GM12878 (cell line): ENCODE data around the gene ERICH4. TPM values are rescaled to one million over a fixed set of nuclear protein-coding genes. Genes with fewer than 3 reads are reported as not detected.

Source experiments
- ATAC-seq: fragments of 200-7000 bp; cut with Tn5 transposase; 3 replicates; pipeline ENCODE4 v1.9.1; 2020; ENCODE audit warnings: mild to moderate bottlenecking, moderate library complexity
- BruUV-seq: library from RNA; stranded (reverse); fragments of 400-500 nt; replicated peaks from 2 replicates; lab custom pipeline; 2021; lab: Mats Ljungman, UMichigan
- CTCF ChIA-PET: fragments of 300-600 bp; sonication (Branson Sonifier 250); formaldehyde crosslinking; extraction: SDS; loops from one replicate; lab custom pipeline; 2021; ENCODE audit warnings: inconsistent platforms; lab: Yijun Ruan, JAX
- POLR2A ChIA-PET: fragments of 350-600 bp; formaldehyde crosslinking; extraction: SDS; loops from one replicate; lab custom pipeline; 2021; ENCODE audit warnings: inconsistent platforms; lab: Charles Lee
- RAD21 ChIA-PET: fragments of 300-600 bp; sonication (Branson Sonifier 250); formaldehyde crosslinking; loops from one replicate; lab custom pipeline; 2023; ENCODE audit warnings: antibody characterized with exemption; ENCODE audit not compliant: unreplicated experiment; lab: Charles Lee
- SMC1A ChIA-PET: fragments of 300-600 bp; sonication (Branson Sonifier 250); formaldehyde crosslinking; loops from one replicate; lab custom pipeline; 2023; ENCODE audit not compliant: unreplicated experiment, uncharacterized antibody; lab: Charles Lee
- DNase-seq: peaks from one replicate; pipeline ENCODE4 v3.0.0-alpha.2; 2011; ENCODE audit warnings: low read depth, low spot score
- FAIRE-seq: peaks from 3 replicates; lab custom pipeline; 2011; peaks lifted over from hg19 to GRCh38; lab: Jason Lieb, UNC
- H2AFZ ChIP-seq: 2 replicates; pipeline ENCODE4 v1.6.0; 2011; ENCODE audit warnings: low read depth, low read length, control low read depth; ENCODE audit not compliant: control insufficient read depth
- H3K27ac ChIP-seq: 2 replicates; pipeline ENCODE4 v1.5.1; 2011; ENCODE audit warnings: control low read depth; ENCODE audit not compliant: control insufficient read depth, insufficient read depth
- H3K27me3 ChIP-seq, 2 experiments: replicated peaks in 1 of 2; 2 replicates each; pipeline versions ENCODE4 v1.6.0 to v1.6.1; 2011; ENCODE audit warnings: low read length in 1 of 2; ENCODE audit not compliant: control insufficient read depth in 2 of 2, insufficient read depth in 2 of 2
- H3K36me3 ChIP-seq, 2 experiments: 2 replicates each; pipeline ENCODE4 v1.5.1; 2011; ENCODE audit warnings: low read length in 1 of 2; ENCODE audit not compliant: control insufficient read depth in 2 of 2, insufficient read depth in 2 of 2
- H3K4me1 ChIP-seq: 2 replicates; pipeline ENCODE4 v1.6.1; 2011; ENCODE audit warnings: mild to moderate bottlenecking, low read length, moderate library complexity, mixed read lengths; ENCODE audit not compliant: control insufficient read depth, insufficient read depth
- H3K4me2 ChIP-seq: 2 replicates; pipeline ENCODE4 v1.6.0; 2011; ENCODE audit warnings: control low read depth; ENCODE audit not compliant: control insufficient read depth, insufficient read depth
- H3K4me3 ChIP-seq: fragments of 200-600 bp; sonication (generic); 2 replicates; pipeline ENCODE4 v1.5.1; 2016
- H3K79me2 ChIP-seq: 2 replicates; pipeline ENCODE4 v1.6.0; 2011; ENCODE audit warnings: low read length; ENCODE audit not compliant: control insufficient read depth, insufficient read depth
- H3K9ac ChIP-seq: 2 replicates; pipeline ENCODE4 v1.8.0; 2011; ENCODE audit warnings: low read length, control low read depth, mixed read lengths; ENCODE audit not compliant: control insufficient read depth, insufficient read depth
- H3K9me3 ChIP-seq: replicated peaks from 3 replicates; pipeline ENCODE4 v1.5.1; 2011; ENCODE audit warnings: mild to moderate bottlenecking, low read length; ENCODE audit not compliant: control insufficient read depth, insufficient read depth
- H4K20me1 ChIP-seq: 2 replicates; pipeline ENCODE4 v1.6.0; 2011; ENCODE audit not compliant: control insufficient read depth, insufficient read depth
- FOXM1 ChIP-seq: IDR thresholded peaks from 2 replicates; pipeline ENCODE4 v1.6.1; 2012; ENCODE audit warnings: low read depth, mild to moderate bottlenecking, inconsistent platforms, low read length, moderate library complexity
- MEF2B ChIP-seq: fragments of 450-650 bp; IDR thresholded peaks from 2 replicates; pipeline ENCODE4 v1.6.1; 2018; ENCODE audit warnings: mild to moderate bottlenecking, moderate library complexity; ENCODE audit not compliant: partially characterized antibody, poor library complexity, severe bottlenecking
- NRF1 ChIP-seq: conservative IDR thresholded peaks from 2 replicates; pipeline ENCODE4 v1.6.1; 2011; ENCODE audit warnings: mild to moderate bottlenecking, low read depth, low read length, improper control_type of control experiment
- PAX5 ChIP-seq: IDR thresholded peaks from 2 replicates; pipeline ENCODE4 v1.6.1; 2011; ENCODE audit warnings: low read depth, low read length, borderline replicate concordance
- PAX8 ChIP-seq: fragments of 450-650 bp; IDR thresholded peaks from 2 replicates; pipeline ENCODE4 v1.6.1; 2017; ENCODE audit warnings: mild to moderate bottlenecking, moderate library complexity
- WGBS: methylation state at CpG from one replicate; pipeline ENCODE4 v1.1.6; 2016; ENCODE audit warnings: low lambda C conversion rate; ENCODE audit not compliant: insufficient replicate concordance, insufficient coverage; ENCODE audit errors: missing lambda C conversion rate; 5-methylcytosine and 5-hydroxymethylcytosine counted together
- in situ Hi-C: fragments of 300-500 bp; cut with MboI; formaldehyde crosslinking; loops from 9 replicates; pipeline ENCODE4 v1.14.3; 2018; ENCODE audit warnings: mixed read lengths
- intact Hi-C: fragments of 100-400 bp; cut with micrococcal nuclease; formaldehyde crosslinking; loops from one replicate; pipeline ENCODE4 v1.14.2; 2022; ENCODE audit not compliant: unreplicated experiment
- polyA plus RNA-seq, 11 experiments: library from polyadenylated mRNA; depleted of rRNA in 4 of 11; unstranded in 6 of 11; stranded (reverse) in 5 of 11; fragments of >200 nt; fragmentation: Nextera tagmentation in 4 of 11; fragmentation: Illumina TruSeq in 1 of 11; extraction: Ambion mirVana in 4 of 11; extraction: Trizol in 1 of 11; gene quantifications; 1 replicate in 1 of 11; 2 replicates in 10 of 11; pipeline versions ENCODE4 v1.2.1 to v1.2.3, GENCODE V29; 2011 to 2016; ENCODE audit warnings: inconsistent platforms in 2 of 11, missing spikeins in 2 of 11, low read depth in 1 of 11
- total RNA-seq, 4 experiments: library from RNA; depleted of rRNA in 3 of 4; stranded (reverse); fragments of >200 nt in 3 of 4; fragmentation: Illumina TruSeq in 1 of 4; extraction: Trizol in 1 of 4; gene quantifications; 2 replicates each; pipeline versions ENCODE4 v1.2.1 to v1.2.3, GENCODE V29; 2013 to 2021
- TF ChIP-seq, protein P1 (sequence below): fragments of 450-650 bp; IDR thresholded peaks from 2 replicates; pipeline ENCODE4 v1.6.1; 2017; ENCODE audit warnings: mild to moderate bottlenecking, low read depth, inconsistent platforms; ENCODE audit not compliant: poor library complexity, severe bottlenecking
- TF ChIP-seq, protein P2 (sequence below): IDR thresholded peaks from 2 replicates; pipeline ENCODE4 v1.6.1; 2012; ENCODE audit warnings: low read length, inconsistent platforms

ERICH4 gene
- total and polyA plus RNA-seq, 10 of the 15 experiments (the other 5 are each of a cell fraction or from before 2014, with no cell fraction given) = not detected

DNA sequence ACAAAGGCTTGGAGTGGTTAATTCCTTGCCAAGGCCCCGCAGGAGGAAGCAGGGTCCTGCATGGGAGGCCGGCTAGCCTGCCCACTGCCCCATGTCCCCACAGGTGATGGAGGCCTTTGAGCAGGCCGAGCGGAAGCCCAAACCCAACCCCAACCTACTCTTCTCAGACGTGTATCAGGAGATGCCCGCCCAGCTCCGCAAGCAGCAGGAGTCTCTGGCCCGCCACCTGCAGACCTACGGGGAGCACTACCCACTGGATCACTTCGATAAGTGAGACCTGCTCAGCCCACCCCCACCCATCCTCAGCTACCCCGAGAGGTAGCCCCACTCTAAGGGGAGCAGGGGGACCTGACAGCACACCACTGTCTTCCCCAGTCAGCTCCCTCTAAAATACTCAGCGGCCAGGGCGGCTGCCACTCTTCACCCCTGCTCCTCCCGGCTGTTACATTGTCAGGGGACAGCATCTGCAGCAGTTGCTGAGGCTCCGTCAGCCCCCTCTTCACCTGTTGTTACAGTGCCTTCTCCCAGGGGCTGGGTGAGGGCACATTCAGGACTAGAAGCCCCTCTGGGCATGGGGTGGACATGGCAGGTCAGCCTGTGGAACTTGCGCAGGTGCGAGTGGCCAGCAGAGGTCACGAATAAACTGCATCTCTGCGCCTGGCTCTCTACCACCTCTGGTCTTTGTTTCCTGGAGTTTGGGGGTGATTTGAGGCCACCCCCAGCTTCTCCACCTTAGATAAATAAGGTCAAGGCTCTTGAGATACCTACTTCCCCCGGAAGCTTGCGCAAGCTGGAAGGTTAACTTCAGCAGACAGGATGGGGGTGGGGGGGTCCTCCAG lies 18.4 kb upstream of the ERICH4 start:
- Histone ChIP-seq H3K79me2 (no peaks in the 10 kb centered on the region; the same call in 1 of the 2 replicates), H3K27me3 (no peaks in the 10 kb centered on the region), H2AFZ (no peak overlapping the region), H3K4me3 (no peak overlapping the region), H3K27ac (no peak overlapping the region), H3K9me3 (no peaks in the 10 kb centered on the region), H3K36me3 (peaks cover 7 to 16% of the 10 kb centered on the region in 2 experiments), H3K9ac (no peak overlapping the region), H4K20me1 (no peaks in the 10 kb centered on the region; the same call in 1 of the 2 replicates), H3K4me2 (no peak overlapping the region), H3K4me1 (peaks cover 9% of the 10 kb centered on the region)
- CTCF ChIA-PET = interaction anchor here (1.4 kb wide), 1 partner anchor 15 kb away, joined by 3 read pairs; the partner anchor contains the start of gene DMAC2
- FAIRE-seq (no peak), ATAC-seq (no peak), DNase-seq (no peak)
- no TSS peak for BruUV-seq
- RAD21 ChIA-PET = no interaction called here
- SMC1A ChIA-PET = no interaction called here
- WGBS = 94% methylated on average over 21 of the region's 21 CpGs
- intact Hi-C loops = no loop called here
- POLR2A ChIA-PET = interaction anchor here (0.5 to 1.1 kb wide), 2 partner anchors 75 to 130 kb away, joined by 3 to 8 read pairs; no protein-coding TSS in a partner anchor
- TF ChIP-seq NRF1 (no peak), FOXM1 (no peak), PAX5 (no peak), MEF2B (no peak), PAX8 (no peak)
- TF ChIP-seq, protein P1, sequence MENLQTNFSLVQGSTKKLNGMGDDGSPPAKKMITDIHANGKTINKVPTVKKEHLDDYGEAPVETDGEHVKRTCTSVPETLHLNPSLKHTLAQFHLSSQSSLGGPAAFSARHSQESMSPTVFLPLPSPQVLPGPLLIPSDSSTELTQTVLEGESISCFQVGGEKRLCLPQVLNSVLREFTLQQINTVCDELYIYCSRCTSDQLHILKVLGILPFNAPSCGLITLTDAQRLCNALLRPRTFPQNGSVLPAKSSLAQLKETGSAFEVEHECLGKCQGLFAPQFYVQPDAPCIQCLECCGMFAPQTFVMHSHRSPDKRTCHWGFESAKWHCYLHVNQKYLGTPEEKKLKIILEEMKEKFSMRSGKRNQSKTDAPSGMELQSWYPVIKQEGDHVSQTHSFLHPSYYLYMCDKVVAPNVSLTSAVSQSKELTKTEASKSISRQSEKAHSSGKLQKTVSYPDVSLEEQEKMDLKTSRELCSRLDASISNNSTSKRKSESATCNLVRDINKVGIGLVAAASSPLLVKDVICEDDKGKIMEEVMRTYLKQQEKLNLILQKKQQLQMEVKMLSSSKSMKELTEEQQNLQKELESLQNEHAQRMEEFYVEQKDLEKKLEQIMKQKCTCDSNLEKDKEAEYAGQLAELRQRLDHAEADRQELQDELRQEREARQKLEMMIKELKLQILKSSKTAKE = no peak
- TF ChIP-seq, protein P2, sequence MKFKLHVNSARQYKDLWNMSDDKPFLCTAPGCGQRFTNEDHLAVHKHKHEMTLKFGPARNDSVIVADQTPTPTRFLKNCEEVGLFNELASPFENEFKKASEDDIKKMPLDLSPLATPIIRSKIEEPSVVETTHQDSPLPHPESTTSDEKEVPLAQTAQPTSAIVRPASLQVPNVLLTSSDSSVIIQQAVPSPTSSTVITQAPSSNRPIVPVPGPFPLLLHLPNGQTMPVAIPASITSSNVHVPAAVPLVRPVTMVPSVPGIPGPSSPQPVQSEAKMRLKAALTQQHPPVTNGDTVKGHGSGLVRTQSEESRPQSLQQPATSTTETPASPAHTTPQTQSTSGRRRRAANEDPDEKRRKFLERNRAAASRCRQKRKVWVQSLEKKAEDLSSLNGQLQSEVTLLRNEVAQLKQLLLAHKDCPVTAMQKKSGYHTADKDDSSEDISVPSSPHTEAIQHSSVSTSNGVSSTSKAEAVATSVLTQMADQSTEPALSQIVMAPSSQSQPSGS = no peak
- in situ Hi-C loops = no loop called here
